HCT116 (cell line): ENCODE measurements around the gene FTCDNL1. TPM values are rescaled to one million over a fixed set of nuclear protein-coding genes. Genes with fewer than 3 reads are reported as not detected.

Source experiments
- ATAC-seq: fragments of 200-7000 bp; cut with Tn5 transposase; 2 replicates; pipeline ENCODE4 v1.9.1; 2020; ENCODE audit warnings: mild to moderate bottlenecking, moderate library complexity
- BruUV-seq: library from RNA; stranded (reverse); fragments of 400-500 nt; replicated peaks from 2 replicates; lab custom pipeline; 2021; lab: Mats Ljungman, UMichigan
- CTCF ChIA-PET: fragments of 300-600 bp; sonication (Branson Sonifier 250); formaldehyde crosslinking; loops from one replicate; lab custom pipeline; 2021; ENCODE audit warnings: antibody characterized with exemption; lab: Charles Lee
- POLR2A ChIA-PET: fragments of 300-600, 350-600 bp; sonication (Branson Sonifier 250); formaldehyde crosslinking; loops from one replicate; lab custom pipeline; 2021; ENCODE audit warnings: antibody characterized with exemption; lab: Charles Lee
- RAD21 ChIA-PET, 2 experiments: fragments of 300-600 bp; sonication (Branson Sonifier 250); formaldehyde crosslinking; loops; one replicate each; lab custom pipeline; 2023; ENCODE audit warnings: low total read pairs in 2 of 2; ENCODE audit not compliant: uncharacterized antibody in 2 of 2, unreplicated experiment in 2 of 2, low non-redundant PET in 1 of 2; lab: Charles Lee
- DNase-seq: peaks from one replicate; pipeline ENCODE4 v3.0.0-alpha.2; 2010; ENCODE audit warnings: low read depth, low spot score
- H2AFZ ChIP-seq: fragments of 200-600 bp; shearing (Covaris generic), sonication (generic); 2 replicates; pipeline ENCODE4 v1.6.1; 2017; ENCODE audit warnings: low read depth, mixed run types, mixed read lengths, antibody characterized with exemption, low read length; ENCODE audit not compliant: poor library complexity, severe bottlenecking
- H3K27ac ChIP-seq: 2 replicates; pipeline ENCODE4 v1.5.1; 2012; ENCODE audit warnings: low read depth, low read length
- H3K27me3 ChIP-seq: fragments of 200-600 bp; sonication (generic); 2 replicates; pipeline ENCODE4 v1.6.1; 2016; ENCODE audit warnings: mixed run types, low read length, mixed read lengths; ENCODE audit not compliant: insufficient read depth
- H3K36me3 ChIP-seq, 2 experiments: fragments of 200-500 bp in 1 of 2; fragments of 200-600 bp in 1 of 2; sonication (Bioruptor generic) in 1 of 2; sonication (generic) in 1 of 2; 2 replicates each; pipeline versions ENCODE4 v1.5.1 to v1.6.1; 2014 to 2016; ENCODE audit warnings: low read length in 2 of 2, inconsistent platforms in 1 of 2, mixed read lengths in 1 of 2, mixed run types in 1 of 2; ENCODE audit not compliant: insufficient read depth in 2 of 2, control insufficient read depth in 1 of 2
- H3K4me1 ChIP-seq, 2 experiments: fragments of 200-600 bp in 1 of 2; sonication (generic) in 1 of 2; 2 replicates each; pipeline versions ENCODE4 v1.5.1 to v1.6.1; 2012 to 2017; ENCODE audit warnings: low read length in 2 of 2, inconsistent platforms in 1 of 2, mild to moderate bottlenecking in 1 of 2, mixed read lengths in 1 of 2, mixed run types in 1 of 2, moderate library complexity in 1 of 2; ENCODE audit not compliant: insufficient read depth in 2 of 2, control insufficient read depth in 1 of 2
- H3K4me2 ChIP-seq: fragments of 200-600 bp; sonication (generic); 2 replicates; pipeline ENCODE4 v1.6.1; 2017; ENCODE audit warnings: mixed run types, low read length, mixed read lengths
- H3K4me3 ChIP-seq, 2 experiments: fragments of 200-600 bp in 1 of 2; sonication (generic) in 1 of 2; replicated peaks in 1 of 2; 2 replicates each; pipeline ENCODE4 v1.5.1; 2011 to 2016; ENCODE audit warnings: low read length in 2 of 2, control low read depth in 1 of 2, low read depth in 1 of 2, mild to moderate bottlenecking in 1 of 2, mixed read lengths in 1 of 2, mixed run types in 1 of 2
- H3K79me2 ChIP-seq: fragments of 200-600 bp; sonication (generic); 2 replicates; pipeline ENCODE4 v1.6.1; 2017; ENCODE audit warnings: mild to moderate bottlenecking, mixed run types, low read length, moderate library complexity, mixed read lengths; ENCODE audit not compliant: insufficient read depth
- H3K9ac ChIP-seq: fragments of 200-600 bp; sonication (generic); 2 replicates; pipeline ENCODE4 v1.6.1; 2016; ENCODE audit warnings: low read length, mixed read lengths
- H3K9me2 ChIP-seq: fragments of 200-600 bp; sonication (generic), shearing (Covaris generic); 2 replicates; pipeline ENCODE4 v1.6.1; 2017; ENCODE audit warnings: mixed run types, mild to moderate bottlenecking, moderate library complexity; ENCODE audit not compliant: insufficient read depth
- H3K9me3 ChIP-seq, 2 experiments: fragments of 200-500 bp in 1 of 2; fragments of 200-600 bp in 1 of 2; sonication (Bioruptor generic) in 1 of 2; sonication (generic) in 1 of 2; 2 replicates each; pipeline ENCODE4 v1.6.1; 2014 to 2017; ENCODE audit warnings: low read length in 2 of 2, mixed read lengths in 2 of 2, inconsistent platforms in 1 of 2, low read depth in 1 of 2, mild to moderate bottlenecking in 1 of 2, mixed run types in 1 of 2, moderate library complexity in 1 of 2; ENCODE audit not compliant: control insufficient read depth in 1 of 2, insufficient read depth in 1 of 2
- H4K20me1 ChIP-seq: fragments of 200-600 bp; sonication (generic), shearing (Covaris generic); 2 replicates; pipeline ENCODE4 v1.6.1; 2017; ENCODE audit warnings: mixed run types, mild to moderate bottlenecking, moderate library complexity; ENCODE audit not compliant: insufficient read depth
- CBX3 ChIP-seq: IDR thresholded peaks from 2 replicates; pipeline ENCODE4 v1.6.1; 2012; ENCODE audit warnings: low read depth
- CEBPB ChIP-seq: IDR thresholded peaks from 2 replicates; pipeline ENCODE4 v1.6.1; 2012; ENCODE audit warnings: low read depth
- EGR1 ChIP-seq: IDR thresholded peaks from 2 replicates; pipeline ENCODE4 v1.6.1; 2012; ENCODE audit warnings: low read depth
- ELF1 ChIP-seq: IDR thresholded peaks from 2 replicates; pipeline ENCODE4 v1.6.1; 2012; ENCODE audit warnings: low read depth, borderline replicate concordance
- EZH2 ChIP-seq: fragments of 200-600 bp; sonication (generic); IDR thresholded peaks from 2 replicates; pipeline ENCODE4 v1.6.1; 2017; ENCODE audit warnings: antibody characterized with exemption, mixed run types
- EZH2phosphoT487 ChIP-seq: fragments of 200-600 bp; IDR thresholded peaks from 2 replicates; pipeline ENCODE4 v1.6.1; 2018; ENCODE audit warnings: antibody characterized with exemption, borderline replicate concordance
- FOSL1 ChIP-seq: IDR thresholded peaks from 2 replicates; pipeline ENCODE4 v1.6.1; 2012; ENCODE audit warnings: low read depth
- POLR2A ChIP-seq: IDR thresholded peaks from 2 replicates; pipeline ENCODE4 v1.7.0; 2011; ENCODE audit warnings: borderline replicate concordance; ENCODE audit not compliant: insufficient read depth, insufficient read length; ENCODE audit errors: extremely low read depth
- RAD21 ChIP-seq: IDR thresholded peaks from 2 replicates; pipeline ENCODE4 v1.6.1; 2012; ENCODE audit warnings: low read depth, mild to moderate bottlenecking
- SIN3A ChIP-seq: IDR thresholded peaks from 2 replicates; pipeline ENCODE4 v1.6.1; 2012; ENCODE audit warnings: low read depth
- SP1 ChIP-seq: IDR thresholded peaks from 2 replicates; pipeline ENCODE4 v1.6.1; 2012; ENCODE audit warnings: low read depth
- TCF7L2 ChIP-seq: IDR thresholded peaks from 2 replicates; pipeline ENCODE4 v1.7.0; 2011; ENCODE audit warnings: borderline replicate concordance, inconsistent platforms; ENCODE audit not compliant: insufficient read depth, insufficient read length; ENCODE audit errors: extremely low read depth
- ZBTB33 ChIP-seq: IDR thresholded peaks from 2 replicates; pipeline ENCODE4 v1.6.1; 2011; ENCODE audit warnings: mild to moderate bottlenecking, low read length, moderate library complexity; ENCODE audit not compliant: insufficient replicate concordance; ENCODE audit errors: extremely low read depth
- ZFX ChIP-seq: fragments of 450-650 bp; IDR thresholded peaks from 2 replicates; pipeline ENCODE4 v1.6.1; 2017
- ZNF274 ChIP-seq: fragments of 200-500 bp; sonication (Bioruptor generic); IDR thresholded peaks from 2 replicates; pipeline ENCODE4 v1.6.1; 2014; ENCODE audit warnings: mild to moderate bottlenecking, low read depth, low read length, inconsistent platforms
- intact Hi-C: fragments of 100-400 bp; cut with micrococcal nuclease; formaldehyde crosslinking; loops from 2 replicates; pipeline ENCODE4 v1.10.0; 2022
- total RNA-seq: library from RNA; stranded (reverse); gene quantifications from one replicate; pipeline ENCODE4 v1.2.1, GENCODE V29; 2021; ENCODE audit not compliant: unreplicated experiment
- TF ChIP-seq, protein P1 (sequence below), 3 experiments: fragments of 200-600 bp in 1 of 3; sonication (generic) in 1 of 3; IDR thresholded peaks in 2 of 3; conservative IDR thresholded peaks in 1 of 3; 2 replicates each; pipeline ENCODE4 v1.5.1; 2012 to 2017; ENCODE audit warnings: low read depth in 2 of 3, low read length in 2 of 3, antibody characterized with exemption in 1 of 3, borderline replicate concordance in 1 of 3, control low read depth in 1 of 3, mild to moderate bottlenecking in 1 of 3, mixed read lengths in 1 of 3, mixed run types in 1 of 3, moderate library complexity in 1 of 3; ENCODE audit not compliant: insufficient read depth in 1 of 3

Gene FTCDNL1
- total RNA-seq, 1 experiment from 2014 or later: 2.6 TPM

GRCh38 chr2:199716807-199717586 lies 134.0 kb downstream of the FTCDNL1 start:
- Histone ChIP-seq H3K4me1 (peaks cover 0 to 8% of the 10 kb centered on the region in 2 experiments; a peak in 2 of 4 replicates), H3K4me2 (0 out of 2 replicates have a peak overlapping the region, but pooled peaks have one; percentile 8), H3K27me3 (no peaks in the 10 kb centered on the region), H4K20me1 (no peaks in the 10 kb centered on the region), H3K79me2 (no peaks in the 10 kb centered on the region), H3K9me3 (no peaks in the 10 kb centered on the region), H2AFZ (no peak overlapping the region), H3K36me3 (no peaks in the 10 kb centered on the region), H3K9ac (no peak overlapping the region), H3K9me2 (no peaks in the 10 kb centered on the region), H3K27ac (no peak overlapping the region), H3K4me3 (no peak overlapping the region)
- ATAC-seq: 0 out of 2 replicates have a peak, but pooled peaks have one; percentile 53
- RAD21 ChIA-PET: no interaction called here
- intact Hi-C loops: no loop called here
- TF ChIP-seq ZNF274 (no peak), EZH2 (no peak), RAD21 (no peak), SP1 (no peak), SIN3A (no peak), EGR1 (no peak), POLR2A (no peak), ZBTB33 (no peak), TCF7L2 (no peak), CBX3 (no peak), CEBPB (no peak), ELF1 (no peak), ZFX (no peak), EZH2phosphoT487 (no peak), FOSL1 (no peak)
- TF ChIP-seq, protein P1, sequence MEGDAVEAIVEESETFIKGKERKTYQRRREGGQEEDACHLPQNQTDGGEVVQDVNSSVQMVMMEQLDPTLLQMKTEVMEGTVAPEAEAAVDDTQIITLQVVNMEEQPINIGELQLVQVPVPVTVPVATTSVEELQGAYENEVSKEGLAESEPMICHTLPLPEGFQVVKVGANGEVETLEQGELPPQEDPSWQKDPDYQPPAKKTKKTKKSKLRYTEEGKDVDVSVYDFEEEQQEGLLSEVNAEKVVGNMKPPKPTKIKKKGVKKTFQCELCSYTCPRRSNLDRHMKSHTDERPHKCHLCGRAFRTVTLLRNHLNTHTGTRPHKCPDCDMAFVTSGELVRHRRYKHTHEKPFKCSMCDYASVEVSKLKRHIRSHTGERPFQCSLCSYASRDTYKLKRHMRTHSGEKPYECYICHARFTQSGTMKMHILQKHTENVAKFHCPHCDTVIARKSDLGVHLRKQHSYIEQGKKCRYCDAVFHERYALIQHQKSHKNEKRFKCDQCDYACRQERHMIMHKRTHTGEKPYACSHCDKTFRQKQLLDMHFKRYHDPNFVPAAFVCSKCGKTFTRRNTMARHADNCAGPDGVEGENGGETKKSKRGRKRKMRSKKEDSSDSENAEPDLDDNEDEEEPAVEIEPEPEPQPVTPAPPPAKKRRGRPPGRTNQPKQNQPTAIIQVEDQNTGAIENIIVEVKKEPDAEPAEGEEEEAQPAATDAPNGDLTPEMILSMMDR (IDR thresholded peaks at IDR 0.05 in 2 of 3, conservative IDR thresholded peaks at IDR 0.05 in 1 of 3; ENCODE audit: borderline replicate concordance in 1 of 3, insufficient read depth in 1 of 3, low read depth in 2 of 3, low read length in 2 of 3): no peak
- no peak for DNase-seq
- BruUV-seq: no TSS peak
- POLR2A ChIA-PET: no interaction called here
- CTCF ChIA-PET: interaction anchor here (1.9 kb wide), 1 partner anchor 23 kb away, joined by 5 read pairs; no protein-coding TSS in a partner anchor
